ENCODE results near the gene C20orf96. TPM values are rescaled to one million over a fixed set of nuclear protein-coding genes. Genes with fewer than 3 reads are reported as not detected.

C20orf96 gene
- total and polyA plus RNA-seq, 2 of the 4 experiments (the other 2 are of a cell fraction) = 2.0 to 9.8 TPM

GRCh38 chr20:271528-271927 is 19.0 kb downstream of the C20orf96 start:
- Histone ChIP-seq H3K4me1 (ENCODE audit: control insufficient read depth, insufficient read depth, low read length) (no peaks in the 10 kb centered on the region), H2BK5ac (ENCODE audit: low read depth, low read length, poor library complexity, severe bottlenecking) (no peak overlapping the region), H3K27ac (ENCODE audit: insufficient read depth, low read length) (no peak overlapping the region), H2BK20ac (ENCODE audit: low read depth, low read length) (no peak overlapping the region), H2BK15ac (ENCODE audit: low read depth, low read length) (no peak overlapping the region), H3K23ac (ENCODE audit: low read depth, low read length) (no peak overlapping the region), H2AFZ (replicated peaks; ENCODE audit: low read length, poor library complexity) (no peak overlapping the region), H3K4ac (ENCODE audit: low read depth, low read length) (no peak overlapping the region), H3K14ac (replicated peaks; ENCODE audit: low read depth, low read length) (no peak overlapping the region), H3K36me3 (ENCODE audit: control insufficient read depth, insufficient read depth, low read length) (peaks cover 11% of the 10 kb centered on the region), H3K79me1 (ENCODE audit: low read depth in 1 of 2, low read length in 2 of 2) (no peaks in the 10 kb centered on the region), H4K8ac (ENCODE audit: low read depth in 2 of 2, low read length in 2 of 2) (no peak overlapping the region), H4K91ac (ENCODE audit: insufficient read depth, low read depth, low read length) (no peak overlapping the region), H3K27me3 (ENCODE audit: control insufficient read depth, insufficient read depth, low read length) (no peaks in the 10 kb centered on the region), H2AK9ac (replicated peaks; ENCODE audit: low read depth, low read length, poor library complexity) (no peak overlapping the region), H2BK120ac (ENCODE audit: low read depth, low read length) (no peak overlapping the region), H2AK5ac (ENCODE audit: low read depth, low read length) (no peak overlapping the region), H4K20me1 (ENCODE audit: insufficient read depth, low read length) (no peaks in the 10 kb centered on the region), H3K9ac (ENCODE audit: low read depth, low read length) (no peak overlapping the region), H4K5ac (ENCODE audit: low read depth, low read length) (no peak overlapping the region), H3K18ac (ENCODE audit: low read depth, low read length) (no peak overlapping the region), H3K4me3 (ENCODE audit: insufficient read depth, low read depth, low read length) (no peak overlapping the region), H3K9me1 (ENCODE audit: insufficient read depth, low read length) (no peaks in the 10 kb centered on the region; the same call in 1 of the 2 replicates), H3K9me3 (ENCODE audit: control insufficient read depth, insufficient read depth, low read length) (no peaks in the 10 kb centered on the region), H3K56ac (ENCODE audit: extremely low read depth, insufficient read depth, low read length) (no peak overlapping the region), H3K4me2 (ENCODE audit: low read depth, low read length) (no peak overlapping the region)
- CTCF ChIA-PET = no interaction called here
- dilution Hi-C loops (cut with HindIII; ENCODE audit: low sequenced_read_pairs, unreplicated experiment) (no loop called here), in situ Hi-C loops (cut with MboI; ENCODE audit: low sequenced_read_pairs) (no loop called here), intact Hi-C loops (cut with micrococcal nuclease) (no loop called here)
- POLR2A ChIA-PET (ENCODE audit: unreplicated experiment) = no interaction called here
- TF ChIP-seq CHD1 (IDR thresholded peaks at IDR 0.05; ENCODE audit: low read depth, low read length) (no peak), FOS (IDR thresholded peaks at IDR 0.05; ENCODE audit: low read depth, low read length) (no peak), USF2 (IDR thresholded peaks at IDR 0.05; ENCODE audit: low read depth, low read length) (no peak), MAZ (IDR thresholded peaks at IDR 0.05; ENCODE audit: borderline replicate concordance, low read depth, low read length) (no peak), SMC3 (IDR thresholded peaks at IDR 0.05; ENCODE audit: low read depth, low read length) (no peak), ELK1 (IDR thresholded peaks at IDR 0.05; ENCODE audit: borderline replicate concordance, low read depth, low read length) (no peak), POLR2A (IDR thresholded peaks at IDR 0.05; ENCODE audit: low read depth, low read length) (no peak), MXI1 (IDR thresholded peaks at IDR 0.05; ENCODE audit: borderline replicate concordance, low read depth, low read length) (no peak), CEBPB (IDR thresholded peaks at IDR 0.05; ENCODE audit: low read depth, low read length) (no peak), RFX5 (IDR thresholded peaks at IDR 0.05; ENCODE audit: low read depth, low read length) (no peak), RCOR1 (IDR thresholded peaks at IDR 0.05; ENCODE audit: insufficient replicate concordance, low read length) (no peak), BHLHE40 (IDR thresholded peaks at IDR 0.05; ENCODE audit: low read depth, low read length) (no peak), RAD21 (IDR thresholded peaks at IDR 0.05; ENCODE audit: low read length) (no peak), MAFK (IDR thresholded peaks at IDR 0.05; ENCODE audit: low read depth, low read length) (no peak), NFE2L2 (IDR thresholded peaks at IDR 0.05; ENCODE audit: low read depth, low read length) (no peak), CTCF (conservative IDR thresholded peaks at IDR 0.05; ENCODE audit: low read depth, low read length) (no peak)
- DNase-seq = no peak
- BruUV-seq (replicated peaks) = no TSS peak
- no peak for ATAC-seq (ENCODE audit: low read depth)
